GM18526 (cell line): ENCODE data around the gene FAM221A.

Experiments
- POLR2A ChIP-seq: IDR thresholded peaks from 3 replicates; pipeline ENCODE4 v1.6.1; 2011; ENCODE audit not compliant: insufficient read length; ENCODE audit errors: extremely low read depth

Gene FAM221A

GRCh38 chr7:23746629-23747028 is 66.6 kb downstream of the FAM221A start:
- TF ChIP-seq POLR2A: no peak

GRCh38 chr7:23751852-23752251 is 71.9 kb downstream of the FAM221A start:
- TF ChIP-seq POLR2A: no peak
